H1 (cell line): ENCODE measurements around the gene HP1BP3. TPM values are rescaled to one million over a fixed set of nuclear protein-coding genes. Genes with fewer than 3 reads are reported as not detected.

Source experiments
- CTBP2 ChIP-seq: IDR thresholded peaks from 2 replicates; pipeline ENCODE4 v1.7.0; 2011; ENCODE audit warnings: borderline replicate concordance, mild to moderate bottlenecking, moderate library complexity, mixed read lengths, low read length; ENCODE audit not compliant: insufficient read depth, insufficient read length
- KDM4A ChIP-seq: IDR thresholded peaks from one replicate; pipeline ENCODE4 v1.7.1; 2012; ENCODE audit warnings: low read depth, mild to moderate bottlenecking, moderate library complexity, low read length, inconsistent platforms; ENCODE audit not compliant: severe bottlenecking
- NANOG ChIP-seq: IDR thresholded peaks from 2 replicates; pipeline ENCODE4 v1.6.1; 2011; ENCODE audit warnings: low read length, low read depth, mild to moderate bottlenecking, inconsistent platforms; ENCODE audit not compliant: insufficient read depth, poor library complexity, severe bottlenecking
- SP2 ChIP-seq: IDR thresholded peaks from 2 replicates; pipeline ENCODE4 v1.6.1; 2012; ENCODE audit warnings: mild to moderate bottlenecking, low read length, inconsistent platforms
- polyA plus RNA-seq, 7 experiments: library from polyadenylated mRNA; depleted of rRNA in 3 of 7; stranded (reverse) in 5 of 7; unstranded in 2 of 7; fragments of >200 nt in 5 of 7; fragments of 200-250 nt in 2 of 7; gene quantifications; 1 replicate in 5 of 7; 2 replicates in 1 of 7; 4 replicates in 1 of 7; pipeline versions ENCODE4 v1.2.1 to v1.2.3, GENCODE V29; 2011 to 2013; ENCODE audit warnings: missing spikeins in 2 of 7, mixed read lengths in 2 of 7
- total RNA-seq: library from RNA; stranded (reverse); fragmentation: NEBNext Ultra II Directional; extraction: Animal tissue kit (Norgen Biotek cat#: 25700); gene quantifications from 2 replicates; pipeline ENCODE4 v1.2.1, GENCODE V29; 2021

Gene HP1BP3
- total and polyA plus RNA-seq, 2 of the 8 experiments (the other 6 are each of a cell fraction or from before 2014, with no cell fraction given): 47.4 to 125 TPM

DNA sequence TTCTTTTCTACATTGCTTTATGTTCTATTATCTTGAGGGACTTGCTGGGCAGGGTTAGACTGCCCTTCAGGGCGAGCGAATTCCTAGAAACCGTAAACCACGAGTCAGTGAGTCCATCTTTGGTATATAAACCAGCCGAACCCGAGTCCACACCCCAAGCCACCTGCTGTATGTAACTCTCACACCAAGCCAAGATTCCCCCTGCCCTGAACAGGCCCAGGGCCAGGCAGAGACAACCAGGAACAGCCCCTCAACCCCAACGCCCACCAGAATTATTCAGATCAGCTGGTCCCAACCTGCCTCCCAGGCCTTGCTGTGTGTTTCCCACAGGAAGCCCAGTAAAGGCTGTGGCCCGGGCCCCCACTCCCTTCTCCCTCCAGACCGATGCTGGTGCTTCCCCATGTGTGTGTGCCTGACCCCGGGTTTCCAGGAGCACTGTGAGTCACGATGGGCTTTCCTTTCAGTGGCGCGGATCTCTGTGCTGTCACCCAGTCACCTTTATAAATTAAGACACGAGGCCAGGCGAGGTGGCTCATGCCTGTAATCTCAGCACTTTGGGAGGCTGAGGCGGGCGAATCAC lies 86.4 kb downstream of the HP1BP3 start (continued):
- TF ChIP-seq CTBP2 (no peak), NANOG (no peak), SP2 (no peak), KDM4A (no peak)
